ENCODE data around the gene LSAMP. TPM values are rescaled to one million over a fixed set of nuclear protein-coding genes. Genes with fewer than 3 reads are reported as not detected.

The LSAMP gene
- total RNA-seq, 1 experiment from 2014 or later: not detected

DNA sequence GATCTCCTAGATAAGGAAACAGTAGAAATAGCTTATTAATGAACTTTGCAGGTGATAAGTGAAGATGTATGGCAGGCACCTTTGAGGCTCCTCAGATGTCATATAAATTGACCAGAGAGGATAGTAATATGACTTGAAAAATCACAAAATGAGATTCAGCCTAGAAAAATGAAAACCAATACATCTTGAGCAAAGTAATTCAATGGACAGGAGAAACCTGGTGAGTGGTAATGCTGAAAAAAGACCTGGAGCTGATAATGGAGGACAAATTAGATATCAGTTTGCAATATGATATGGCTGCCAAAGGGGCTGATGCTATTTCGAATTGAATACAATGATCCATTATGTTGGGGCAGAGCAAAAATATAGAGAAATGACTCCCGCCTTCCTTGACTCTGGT is 103.9 kb downstream of the LSAMP start:
- Histone ChIP-seq H3K36me3 (ENCODE audit: control insufficient read depth, insufficient read depth, low read length) (no peaks in the 10 kb centered on the region), H3K9me3 (no peaks in the 10 kb centered on the region), H3K27me3 (replicated peaks; ENCODE audit: control insufficient read depth, insufficient read depth, low read length) (no peaks in the 10 kb centered on the region), H3K4me1 (no peaks in the 10 kb centered on the region), H3K4me3 (ENCODE audit: low read depth, low read length) (no peak overlapping the region)
- POLR2A ChIA-PET: no interaction called here
- H3K9me3 Mint-ChIP-seq (ENCODE audit: unreplicated experiment): no peaks in the 10 kb centered on the region
- H3K27me3 Mint-ChIP-seq (ENCODE audit: insufficient read depth, unreplicated experiment): peaks cover 3% of the 10 kb centered on the region
- no peaks in the 10 kb centered on the region for H3K4me1 Mint-ChIP-seq (ENCODE audit: low read depth, unreplicated experiment)
- H3K36me3 Mint-ChIP-seq (ENCODE audit: insufficient read depth, unreplicated experiment): no peaks in the 10 kb centered on the region
- H3K27ac Mint-ChIP-seq (ENCODE audit: unreplicated experiment): no peak overlapping the region
- no peak overlapping the region for H3K4me3 Mint-ChIP-seq (ENCODE audit: unreplicated experiment)
- intact Hi-C loops (cut with micrococcal nuclease; ENCODE audit: unreplicated experiment): no loop called here
- no TSS peak for BruUV-seq (replicated peaks)
- CTCF ChIA-PET: no interaction called here
- DNase-seq: no peak
- TF ChIP-seq CTCF (IDR thresholded peaks at IDR 0.05; ENCODE audit: insufficient read depth in 1 of 2, low read depth in 1 of 2, low read length in 1 of 2, severe bottlenecking in 1 of 2, unreplicated experiment in 1 of 2): no peak

- no TSS peak for BruUV-seq (replicated peaks)
- peaks cover 3% of the 10 kb centered on the region for H3K27me3 Mint-ChIP-seq (ENCODE audit: insufficient read depth, unreplicated experiment)
These were observed 104.5 kb downstream of the LSAMP start for GRCh38 chr3:116340680-116341216.

DNA sequence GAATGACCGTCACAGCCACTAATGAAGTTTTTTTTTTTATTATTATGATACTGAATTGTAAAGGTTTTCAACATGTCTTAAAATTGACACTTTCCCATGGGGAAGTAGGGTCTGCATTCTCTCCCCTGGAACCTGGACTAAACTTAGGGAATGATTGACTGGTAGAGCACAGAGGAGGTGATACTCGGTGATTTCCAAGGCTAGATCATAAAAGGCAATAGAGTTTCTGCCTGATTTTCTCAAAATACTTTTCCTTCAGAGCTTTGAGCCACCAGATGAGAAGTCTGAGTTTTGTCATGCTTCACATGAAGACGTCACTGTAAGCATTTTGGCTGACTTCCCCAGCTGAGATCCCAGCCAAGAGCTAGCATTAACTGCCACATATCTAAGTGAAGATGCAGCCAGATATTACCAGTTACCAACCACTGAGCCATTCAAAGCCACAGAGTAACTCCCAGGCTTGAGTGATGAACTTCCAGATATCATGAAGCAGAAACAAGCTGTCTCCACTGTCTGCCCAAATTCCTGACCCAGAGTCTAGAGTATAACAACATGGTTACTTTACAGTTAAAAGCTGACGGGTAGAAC is 105.8 kb downstream of the LSAMP start:
- Histone ChIP-seq H3K9me3 (no peaks in the 10 kb centered on the region), H3K4me1 (no peaks in the 10 kb centered on the region), H3K36me3 (ENCODE audit: control insufficient read depth, insufficient read depth, low read length) (no peaks in the 10 kb centered on the region), H3K4me3 (ENCODE audit: low read depth, low read length) (no peak overlapping the region), H3K27me3 (replicated peaks; ENCODE audit: control insufficient read depth, insufficient read depth, low read length) (no peaks in the 10 kb centered on the region)
- no peaks in the 10 kb centered on the region for H3K4me1 Mint-ChIP-seq (ENCODE audit: low read depth, unreplicated experiment)
- BruUV-seq (replicated peaks): no TSS peak
- H3K9me3 Mint-ChIP-seq (ENCODE audit: unreplicated experiment): no peaks in the 10 kb centered on the region
- no peak for TF ChIP-seq CTCF (IDR thresholded peaks at IDR 0.05; ENCODE audit: insufficient read depth in 1 of 2, low read depth in 1 of 2, low read length in 1 of 2, severe bottlenecking in 1 of 2, unreplicated experiment in 1 of 2)
- H3K27me3 Mint-ChIP-seq (ENCODE audit: insufficient read depth, unreplicated experiment): peaks cover 3% of the 10 kb centered on the region
- no peaks in the 10 kb centered on the region for H3K36me3 Mint-ChIP-seq (ENCODE audit: insufficient read depth, unreplicated experiment)
- intact Hi-C loops (cut with micrococcal nuclease; ENCODE audit: unreplicated experiment): no loop called here
- CTCF ChIA-PET: no interaction called here
- POLR2A ChIA-PET: no interaction called here
- H3K4me3 Mint-ChIP-seq (ENCODE audit: unreplicated experiment): no peak overlapping the region
- H3K27ac Mint-ChIP-seq (ENCODE audit: unreplicated experiment): no peak overlapping the region
- no peak for DNase-seq

More at GRCh38 chr3:116340680-116341216, 104.5 kb downstream of the LSAMP start:
- Histone ChIP-seq H3K4me1 (no peaks in the 10 kb centered on the region), H3K27me3 (replicated peaks; ENCODE audit: control insufficient read depth, insufficient read depth, low read length) (no peaks in the 10 kb centered on the region), H3K4me3 (ENCODE audit: low read depth, low read length) (no peak overlapping the region), H3K9me3 (no peaks in the 10 kb centered on the region), H3K36me3 (ENCODE audit: control insufficient read depth, insufficient read depth, low read length) (no peaks in the 10 kb centered on the region)
- no peaks in the 10 kb centered on the region for H3K4me1 Mint-ChIP-seq (ENCODE audit: low read depth, unreplicated experiment)
- DNase-seq: no peak
- no peaks in the 10 kb centered on the region for H3K9me3 Mint-ChIP-seq (ENCODE audit: unreplicated experiment)
- TF ChIP-seq CTCF (IDR thresholded peaks at IDR 0.05; ENCODE audit: insufficient read depth in 1 of 2, low read depth in 1 of 2, low read length in 1 of 2, severe bottlenecking in 1 of 2, unreplicated experiment in 1 of 2): no peak
- CTCF ChIA-PET: no interaction called here
- no peak overlapping the region for H3K4me3 Mint-ChIP-seq (ENCODE audit: unreplicated experiment)
- H3K36me3 Mint-ChIP-seq (ENCODE audit: insufficient read depth, unreplicated experiment): no peaks in the 10 kb centered on the region
- intact Hi-C loops (cut with micrococcal nuclease; ENCODE audit: unreplicated experiment): no loop called here
- H3K27ac Mint-ChIP-seq (ENCODE audit: unreplicated experiment): no peak overlapping the region
- POLR2A ChIA-PET: no interaction called here

Data from Caco-2 (cell line).